GM06990 (cell line): ENCODE results near the gene SLC49A3.

ENCODE experiments used
- DNase-seq: peaks from one replicate; pipeline ENCODE4 v3.0.0-alpha.2; 2011; ENCODE audit not compliant: insufficient read length; ENCODE audit errors: extremely low read depth
- H3K27me3 ChIP-seq: replicated peaks from 2 replicates; pipeline ENCODE4 v1.6.0; 2011; ENCODE audit warnings: low read length; ENCODE audit not compliant: control insufficient read depth, insufficient read depth
- H3K36me3 ChIP-seq: 2 replicates; pipeline ENCODE4 v1.5.1; 2011; ENCODE audit warnings: low read length; ENCODE audit not compliant: control insufficient read depth, insufficient read depth
- H3K4me3 ChIP-seq: replicated peaks from 2 replicates; pipeline ENCODE4 v1.5.1; 2011; ENCODE audit warnings: low read depth, mild to moderate bottlenecking, control low read depth, low read length
- TF ChIP-seq, protein P1 (sequence below): IDR thresholded peaks from 2 replicates; pipeline ENCODE4 v1.5.1; 2011; ENCODE audit warnings: low read length, control low read depth, mild to moderate bottlenecking, inconsistent platforms; ENCODE audit not compliant: insufficient read depth, poor library complexity, severe bottlenecking

The SLC49A3 gene

DNA sequence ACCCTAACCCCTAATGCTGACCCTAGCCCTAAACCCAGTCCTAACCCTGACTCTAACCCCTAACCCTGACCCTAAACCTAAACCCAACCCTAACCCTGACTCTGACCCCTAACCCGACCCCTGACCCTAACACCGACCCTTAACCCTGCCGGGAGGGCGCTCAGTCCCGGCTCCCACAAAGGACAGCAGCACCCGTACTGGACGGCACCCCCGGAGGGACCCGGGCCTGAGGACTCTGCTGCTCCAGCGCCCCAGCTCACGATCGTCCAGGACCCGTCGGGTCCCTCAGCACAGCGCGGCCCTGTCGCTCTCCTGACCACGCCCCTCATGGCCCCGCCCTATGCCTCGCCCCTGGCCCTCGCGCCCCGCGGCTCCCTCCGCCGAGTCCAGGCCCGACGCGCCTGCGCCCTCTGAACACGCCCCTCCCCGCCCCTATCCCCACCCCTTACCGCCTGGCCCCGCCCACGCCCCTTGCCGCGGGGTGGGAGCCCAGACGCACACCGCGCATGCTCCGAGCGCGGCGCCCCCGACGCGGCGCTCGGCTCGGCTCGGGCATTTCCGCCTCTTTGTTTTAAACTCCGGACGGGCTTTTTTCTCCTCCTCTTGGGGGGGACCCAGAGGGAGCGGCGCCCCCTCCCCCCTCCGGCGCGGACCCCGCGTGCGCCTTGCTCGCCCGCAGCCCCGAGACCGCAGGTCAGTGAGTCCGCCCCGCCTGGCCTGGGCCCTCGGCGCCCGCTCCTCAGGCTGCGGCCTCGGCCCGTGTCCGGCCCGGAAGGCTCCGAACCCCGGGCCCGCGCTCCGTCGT is 16.5 kb upstream of the SLC49A3 start, which contains the start of gene PCGF3:
Gene PCGF3 (plus strand): TSS at position 555 of the 805 bp plus-strand sequence. CDS start 27,849 bp downstream, outside the sequence.
- peak; percentile 93 for DNase-seq
- H3K27me3 ChIP-seq: no peaks in the 10 kb centered on the region
- TF ChIP-seq, protein P1, sequence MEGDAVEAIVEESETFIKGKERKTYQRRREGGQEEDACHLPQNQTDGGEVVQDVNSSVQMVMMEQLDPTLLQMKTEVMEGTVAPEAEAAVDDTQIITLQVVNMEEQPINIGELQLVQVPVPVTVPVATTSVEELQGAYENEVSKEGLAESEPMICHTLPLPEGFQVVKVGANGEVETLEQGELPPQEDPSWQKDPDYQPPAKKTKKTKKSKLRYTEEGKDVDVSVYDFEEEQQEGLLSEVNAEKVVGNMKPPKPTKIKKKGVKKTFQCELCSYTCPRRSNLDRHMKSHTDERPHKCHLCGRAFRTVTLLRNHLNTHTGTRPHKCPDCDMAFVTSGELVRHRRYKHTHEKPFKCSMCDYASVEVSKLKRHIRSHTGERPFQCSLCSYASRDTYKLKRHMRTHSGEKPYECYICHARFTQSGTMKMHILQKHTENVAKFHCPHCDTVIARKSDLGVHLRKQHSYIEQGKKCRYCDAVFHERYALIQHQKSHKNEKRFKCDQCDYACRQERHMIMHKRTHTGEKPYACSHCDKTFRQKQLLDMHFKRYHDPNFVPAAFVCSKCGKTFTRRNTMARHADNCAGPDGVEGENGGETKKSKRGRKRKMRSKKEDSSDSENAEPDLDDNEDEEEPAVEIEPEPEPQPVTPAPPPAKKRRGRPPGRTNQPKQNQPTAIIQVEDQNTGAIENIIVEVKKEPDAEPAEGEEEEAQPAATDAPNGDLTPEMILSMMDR: no peak
- H3K4me3 ChIP-seq: peak within 1 kb of the TSS; percentile 84
- no peaks in the 10 kb centered on the region; the same call in 1 of the 2 replicates for H3K36me3 ChIP-seq

DNA sequence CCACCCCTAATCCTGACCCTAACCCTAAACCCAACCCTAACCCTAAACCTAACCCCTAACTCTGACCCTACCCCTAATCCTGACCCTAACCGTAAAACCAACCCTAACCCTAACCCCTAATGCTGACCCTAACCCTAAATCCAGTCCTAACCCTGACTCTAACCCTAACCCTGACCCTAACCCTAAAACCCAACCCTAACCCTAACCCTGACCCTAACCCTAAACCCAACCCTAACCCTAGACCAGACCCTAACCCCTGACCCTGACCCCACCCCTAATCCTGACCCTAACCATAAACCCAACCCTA is 16.0 kb upstream of the SLC49A3 start:
- TF ChIP-seq, protein P1: no peak
- Histone ChIP-seq H3K36me3 (no peaks in the 10 kb centered on the region; the same call in 1 of the 2 replicates), H3K4me3 (no peak overlapping the region), H3K27me3 (no peaks in the 10 kb centered on the region)
- no peak for DNase-seq

DNA sequence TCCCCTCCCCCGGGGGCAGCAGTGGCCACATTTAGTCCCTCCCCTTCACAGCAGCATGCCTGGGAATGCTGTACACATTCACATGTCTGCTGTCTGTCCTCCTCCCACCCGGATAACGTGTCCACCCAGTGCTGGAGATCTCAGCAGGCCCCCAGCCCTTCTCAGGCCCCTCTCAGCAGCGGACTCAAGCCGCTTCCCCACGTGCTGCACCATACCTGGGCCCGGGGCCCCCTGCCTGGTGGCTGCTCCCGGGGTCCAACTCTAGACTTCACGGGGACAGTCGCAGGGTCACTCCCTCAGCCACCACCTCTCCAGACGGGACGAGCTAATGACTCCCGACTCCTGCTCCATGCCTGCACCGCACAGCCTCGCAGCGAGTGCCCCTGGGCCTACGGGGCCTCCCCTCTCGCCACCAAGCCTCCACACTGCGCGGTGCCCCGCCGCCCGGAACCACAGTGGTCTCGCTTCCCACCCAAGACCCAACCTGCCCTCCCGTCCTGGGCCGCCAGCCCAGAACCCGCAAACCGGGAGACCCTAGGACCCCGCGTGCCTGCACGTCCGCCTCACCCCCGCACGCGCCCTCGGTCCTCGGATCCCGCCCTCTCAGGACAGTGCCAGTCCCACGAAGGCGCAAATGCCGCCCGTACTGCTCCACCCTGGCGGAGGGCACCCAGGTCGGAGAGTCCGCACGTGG is 15.4 kb upstream of the SLC49A3 start:
- H3K36me3 ChIP-seq: no peaks in the 10 kb centered on the region; the same call in 1 of the 2 replicates
- H3K4me3 ChIP-seq: no peak overlapping the region
- no peak for DNase-seq
- no peaks in the 10 kb centered on the region for H3K27me3 ChIP-seq
- TF ChIP-seq, protein P1: no peak

DNA sequence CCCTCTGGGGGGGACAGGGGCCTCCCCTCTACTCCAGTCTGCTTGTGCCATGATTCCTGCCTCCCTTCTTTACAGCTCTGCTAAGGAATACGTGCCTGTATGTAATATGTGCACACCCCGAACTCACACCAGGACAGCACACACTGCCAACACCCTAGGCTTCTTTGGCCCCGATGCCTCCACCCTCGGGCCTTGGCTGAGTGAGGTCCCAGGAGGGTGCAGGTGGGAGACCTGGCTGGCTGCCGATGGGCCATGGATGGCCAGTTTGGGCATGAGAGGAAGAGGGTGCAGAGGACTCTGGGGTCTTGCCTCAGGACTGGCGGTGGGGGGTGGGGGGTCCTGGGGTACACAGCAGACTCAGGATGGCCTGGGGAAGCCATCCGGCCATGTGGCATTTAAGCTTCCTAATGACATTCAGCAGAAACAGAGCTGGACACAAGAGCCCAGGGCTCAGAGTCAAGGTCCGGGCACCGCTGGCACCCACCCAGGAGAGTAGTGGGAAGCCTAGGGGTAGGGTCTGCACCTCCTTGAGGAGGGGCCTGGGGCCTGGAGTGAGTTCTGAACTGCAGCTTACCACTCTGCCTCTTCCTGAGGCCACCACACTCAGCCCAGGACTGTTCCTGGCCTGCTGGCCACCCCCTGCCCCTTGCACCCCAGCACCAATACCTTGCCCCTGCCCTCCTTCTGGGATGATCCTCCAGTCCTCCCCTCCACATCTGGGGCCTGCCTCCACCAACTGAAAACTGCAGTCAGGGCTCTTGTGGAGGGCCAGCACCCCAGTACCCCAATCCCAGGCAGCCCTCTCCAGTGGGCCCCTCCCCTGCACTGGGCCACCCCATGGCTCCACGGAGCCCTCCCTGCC is 14.6 kb upstream of the SLC49A3 start:
- no peak for DNase-seq
- TF ChIP-seq, protein P1: no peak
- no peak overlapping the region for H3K4me3 ChIP-seq
- H3K27me3 ChIP-seq: no peaks in the 10 kb centered on the region
- H3K36me3 ChIP-seq: no peaks in the 10 kb centered on the region; the same call in 1 of the 2 replicates

DNA sequence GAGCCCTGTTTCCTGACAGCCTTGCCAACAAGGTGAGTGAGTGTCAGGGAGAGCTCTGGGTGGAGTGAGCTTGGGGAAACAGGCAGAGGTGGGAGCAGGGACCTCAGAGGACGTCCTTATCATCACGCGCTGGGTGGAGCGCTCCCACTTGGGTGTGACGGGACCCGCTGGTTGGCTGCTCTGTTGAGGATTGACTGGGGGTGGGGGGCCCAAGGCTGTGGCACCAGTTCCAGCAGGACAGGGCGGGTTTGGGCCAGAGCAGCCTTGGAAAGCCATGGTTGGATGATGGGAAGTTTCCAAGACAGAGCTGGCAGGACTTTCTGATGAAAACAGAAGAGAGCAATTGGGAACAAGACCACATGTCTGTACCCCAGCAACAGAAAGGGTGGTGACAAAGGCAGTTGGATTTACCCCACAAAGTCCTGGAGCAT is 13.7 kb upstream of the SLC49A3 start:
- no peaks in the 10 kb centered on the region for H3K27me3 ChIP-seq
- no peaks in the 10 kb centered on the region for H3K36me3 ChIP-seq
- DNase-seq: no peak
- TF ChIP-seq, protein P1: no peak
- H3K4me3 ChIP-seq: no peak overlapping the region
